CD4-positive, alpha-beta T cell (primary cell): ENCODE results near the gene PCDHGA1. TPM values are rescaled to one million over a fixed set of nuclear protein-coding genes. Genes with fewer than 3 reads are reported as not detected.
"Not testable (repeated sequence)": the region's sequence is repeated elsewhere in the genome, so short reads cannot be mapped to it uniquely, and the experiment has no call there.

Experiments used
- ATAC-seq: fragments of 200-7000 bp; cut with Tn5 transposase; one replicate; pipeline ENCODE4 v1.10.0; 2022; ENCODE audit warnings: mild to moderate bottlenecking; ENCODE audit not compliant: poor library complexity
- CTCF ChIA-PET: fragments of 350-600 bp; sonication (Branson Sonifier 250); formaldehyde crosslinking; loops from one replicate; lab custom pipeline; 2021; ENCODE audit warnings: antibody characterized with exemption, inconsistent platforms; lab: Charles Lee
- POLR2A ChIA-PET: fragments of 350-600 bp; sonication (Branson Sonifier 250); formaldehyde crosslinking; loops from one replicate; lab custom pipeline; 2021; ENCODE audit warnings: antibody characterized with exemption, inconsistent platforms; lab: Charles Lee
- DNase-seq, 14 experiments: peaks; one replicate each; pipeline ENCODE4 v3.0.0-alpha.2; 2013 to 2020; ENCODE audit warnings: mixed read lengths in 2 of 14
- H3K27ac ChIP-seq, 2 donors: one replicate each; pipeline versions ENCODE4 v1.5.1 to v1.7.0; 2013; ENCODE audit warnings: low read length in 2 of 2, low read depth in 1 of 2, mild to moderate bottlenecking in 1 of 2
- H3K27me3 ChIP-seq, 2 experiments: 1 replicate in 1 of 2; 2 replicates in 1 of 2; pipeline versions ENCODE4 v1.6.1 to v1.7.0; 2013; ENCODE audit warnings: low read length in 2 of 2, control low read depth in 1 of 2, mild to moderate bottlenecking in 1 of 2, moderate library complexity in 1 of 2; ENCODE audit not compliant: insufficient read depth in 2 of 2, control insufficient read depth in 1 of 2
- H3K36me3 ChIP-seq: one replicate; pipeline ENCODE4 v1.6.1; 2013; ENCODE audit warnings: low read length, control low read depth; ENCODE audit not compliant: insufficient read depth
- H3K4me1 ChIP-seq: one replicate; pipeline ENCODE4 v1.6.1; 2013; ENCODE audit warnings: low read length, control low read depth; ENCODE audit not compliant: insufficient read depth
- H3K4me3 ChIP-seq: one replicate; pipeline ENCODE4 v1.5.1; 2013; ENCODE audit warnings: mild to moderate bottlenecking, low read length, moderate library complexity
- H3K9me3 ChIP-seq, 2 experiments: 1 replicate in 1 of 2; 2 replicates in 1 of 2; pipeline versions ENCODE4 v1.6.1 to v1.7.0; 2013; ENCODE audit warnings: low read length in 2 of 2, mild to moderate bottlenecking in 2 of 2, control low read depth in 1 of 2, moderate library complexity in 1 of 2; ENCODE audit not compliant: control insufficient read depth in 1 of 2, insufficient read depth in 1 of 2
- H3K27ac Mint-ChIP-seq: one replicate; pipeline ENCODE4 v1.8.0; 2020; ENCODE audit warnings: mixed read lengths
- H3K27me3 Mint-ChIP-seq: one replicate; pipeline ENCODE4 v1.8.0; 2021; ENCODE audit warnings: mixed read lengths
- H3K36me3 Mint-ChIP-seq: one replicate; pipeline ENCODE4 v1.8.0; 2021; ENCODE audit warnings: low read depth, mixed read lengths
- H3K4me1 Mint-ChIP-seq: one replicate; pipeline ENCODE4 v1.8.0; 2021; ENCODE audit warnings: low read depth, mixed read lengths
- H3K4me3 Mint-ChIP-seq: one replicate; pipeline ENCODE4 v1.8.0; 2020; ENCODE audit warnings: mild to moderate bottlenecking, mixed read lengths
- H3K9me3 Mint-ChIP-seq: one replicate; pipeline ENCODE4 v1.8.0; 2020; ENCODE audit warnings: mixed read lengths
- CTCF ChIP-seq: fragments of 200-600 bp; IDR thresholded peaks from one replicate; pipeline ENCODE4 v1.8.0; 2022; ENCODE audit warnings: antibody characterized with exemption, mild to moderate bottlenecking
- intact Hi-C, 2 experiments: fragments of 100-400 bp; cut with DNase I in 1 of 2; cut with micrococcal nuclease in 1 of 2; formaldehyde crosslinking; loops; one replicate each; pipeline versions ENCODE4 v1.15.1 to v1.9.0; 2023 to 2025; cut with DNase I, micrococcal nuclease
- total RNA-seq, 174 experiments: library from RNA in 2 of 174; stranded (reverse) in 2 of 174; gene quantifications; one replicate each; pipeline ENCODE4 v1.2.3 and lab custom pipeline; 2021 to 2026

PCDHGA1 gene
- total RNA-seq, 2 experiments from 2014 or later, result not detected

GRCh38 chr5:141343242-141343952 lies 13.1 kb downstream of the PCDHGA1 start, which contains the start of gene PCDHGA3:
TSS of gene PCDHGA3 (plus strand) at chr5:141343829. CDS start at chr5:141344034, 205 bp downstream.
- Histone ChIP-seq H3K4me1 (no peaks in the 10 kb centered on the region), H3K36me3 (no peaks in the 10 kb centered on the region), H3K9me3 (peaks cover 40 to 58% of the 10 kb centered on the region in 2 experiments), H3K27me3 (peaks cover 61 to 62% of the 10 kb centered on the region in 2 experiments), H3K4me3 (peak within 1 kb of the TSS; percentile 9), H3K27ac (no peak within 1 kb of the TSS)
- Mint-ChIP-seq H3K27me3 (peaks cover 87% of the 10 kb centered on the region), H3K9me3 (peaks cover 18% of the 10 kb centered on the region), H3K4me1 (no peaks in the 10 kb centered on the region), H3K36me3 (peaks cover 41% of the 10 kb centered on the region), H3K27ac (no peak within 1 kb of the TSS), H3K4me3 (peak within 1 kb of the TSS; percentile 27)
- ChIA-PET CTCF (interaction anchor here (1.0 to 1.7 kb wide), 3 partner anchors 24 to 220 kb away, joined by 3 to 6 read pairs (median 4); partner anchors contain the start of gene TAF7), POLR2A (interaction anchor here (1.1 kb wide), 1 partner anchor 23 kb away, joined by 5 read pairs; the partner anchor contains the start of gene TAF7)
- no peak for TF ChIP-seq CTCF
- ATAC-seq (no peak), DNase-seq (peak in 4 of 14 experiments; percentile 11 to 34 (median 24))
- intact Hi-C loops, result no loop called here

- H3K36me3 ChIP-seq, result no peaks in the 10 kb centered on the region
- H3K27ac ChIP-seq, result no peak overlapping the region
- Mint-ChIP-seq H3K36me3 (peaks cover 41% of the 10 kb centered on the region), H3K27me3 (peaks cover 87% of the 10 kb centered on the region), H3K4me1 (no peaks in the 10 kb centered on the region), H3K4me3 (peak overlapping the region; percentile 27), H3K9me3 (peaks cover 18% of the 10 kb centered on the region), H3K27ac (no peak overlapping the region)
- intact Hi-C loops, result no loop called here
- ChIA-PET CTCF (interaction anchor here (1.5 kb wide), 1 partner anchor 220 kb away, joined by 4 read pairs; no protein-coding TSS in a partner anchor), POLR2A (interaction anchor here (1.1 kb wide), 1 partner anchor 24 kb away, joined by 5 read pairs; the partner anchor contains the start of gene TAF7)
- TF ChIP-seq CTCF, result no peak
- no peak for ATAC-seq
- H3K4me1 ChIP-seq, result no peaks in the 10 kb centered on the region
- DNase-seq, result no peak
- peaks cover 59 to 61% of the 10 kb centered on the region in 2 experiments for H3K27me3 ChIP-seq
- H3K9me3 ChIP-seq, result peaks cover 34 to 53% of the 10 kb centered on the region in 2 experiments
- H3K4me3 ChIP-seq, result peak overlapping the region; percentile 9
These were observed 13.7 kb downstream of the PCDHGA1 start for GRCh38 chr5:141343953-141344463.

- no peaks in the 10 kb centered on the region for H3K36me3 ChIP-seq
- intact Hi-C loops, result no loop called here
- Mint-ChIP-seq H3K36me3 (peaks cover 44% of the 10 kb centered on the region), H3K27me3 (peaks cover 90% of the 10 kb centered on the region), H3K9me3 (peaks cover 19% of the 10 kb centered on the region), H3K27ac (no peak overlapping the region), H3K4me3 (no peak overlapping the region), H3K4me1 (no peaks in the 10 kb centered on the region)
- H3K27me3 ChIP-seq, result peaks cover 55 to 65% of the 10 kb centered on the region in 2 experiments
- no peak for DNase-seq
- ATAC-seq, result no peak
- TF ChIP-seq CTCF, result no peak
- H3K27ac ChIP-seq, result no peak overlapping the region
- H3K9me3 ChIP-seq, result peaks cover 28 to 47% of the 10 kb centered on the region in 2 experiments
- ChIA-PET CTCF (no interaction called here), POLR2A (no interaction called here)
- H3K4me3 ChIP-seq, result no peak overlapping the region
- peaks cover 2% of the 10 kb centered on the region for H3K4me1 ChIP-seq
These were observed 15.0 kb downstream of the PCDHGA1 start for GRCh38 chr5:141345327-141345726.

GRCh38 chr5:141346017-141346416 lies 15.7 kb downstream of the PCDHGA1 start:
- H3K4me1 Mint-ChIP-seq, H3K4me1 ChIP-seq, POLR2A ChIA-PET, H3K27ac ChIP-seq, H3K4me3 Mint-ChIP-seq, intact Hi-C loops, H3K4me3 ChIP-seq, CTCF ChIA-PET, H3K27ac Mint-ChIP-seq, ATAC-seq, DNase-seq, H3K36me3 ChIP-seq: not testable (repeated sequence)
- Mint-ChIP-seq H3K36me3 (peaks cover 43% of the 10 kb centered on the region), H3K9me3 (peaks cover 21% of the 10 kb centered on the region), H3K27me3 (peaks cover 94% of the 10 kb centered on the region)
- Histone ChIP-seq H3K9me3 (peaks cover 33 to 45% of the 10 kb centered on the region in 2 experiments), H3K27me3 (peaks cover 60 to 72% of the 10 kb centered on the region in 2 experiments)
